ENCODE measurements around the gene CALM1.

Gene CALM1

GRCh38 chr14:90398841-90399540 is 2.2 kb downstream of the CALM1 start:
- H3K4me3 ChIP-seq (ENCODE audit: low read length in 2 of 2): peak overlapping the region; percentile 96 to 97
- no peaks in the 10 kb centered on the region for H3K9me3 ChIP-seq (ENCODE audit: control insufficient read depth in 2 of 2, low read length in 2 of 2)
- peaks cover 28 to 32% of the 10 kb centered on the region in 2 donors for H3K36me3 ChIP-seq (ENCODE audit: control insufficient read depth in 2 of 2, insufficient read depth in 2 of 2, low read length in 2 of 2)
- peak overlapping the region; percentile 80 to 84 for H3K9ac ChIP-seq (ENCODE audit: low read length in 2 of 2)
- no peaks in the 10 kb centered on the region for H3K27me3 ChIP-seq (ENCODE audit: control insufficient read depth in 1 of 2, insufficient read depth in 2 of 2, low read length in 2 of 2)
- peak overlapping the region; percentile 91 for H3K27ac ChIP-seq (ENCODE audit: low read length)
- peaks cover 42% of the 10 kb centered on the region for H3K4me1 ChIP-seq (ENCODE audit: control insufficient read depth, insufficient read depth, low read length)

GRCh38 chr14:90399541-90400444 is 3.0 kb downstream of the CALM1 start:
- H3K27ac ChIP-seq (ENCODE audit: low read length): peak overlapping the region; percentile 91
- peak overlapping the region; percentile 96 to 97 for H3K4me3 ChIP-seq (ENCODE audit: low read length in 2 of 2)
- no peaks in the 10 kb centered on the region for H3K27me3 ChIP-seq (ENCODE audit: control insufficient read depth in 1 of 2, insufficient read depth in 2 of 2, low read length in 2 of 2)
- H3K9ac ChIP-seq (ENCODE audit: low read length in 2 of 2): peak overlapping the region; percentile 80 to 84
- peaks cover 35 to 40% of the 10 kb centered on the region in 2 donors for H3K36me3 ChIP-seq (ENCODE audit: control insufficient read depth in 2 of 2, insufficient read depth in 2 of 2, low read length in 2 of 2)
- no peaks in the 10 kb centered on the region for H3K9me3 ChIP-seq (ENCODE audit: control insufficient read depth in 2 of 2, low read length in 2 of 2)
- H3K4me1 ChIP-seq (ENCODE audit: control insufficient read depth, insufficient read depth, low read length): peaks cover 44% of the 10 kb centered on the region

- peaks cover 45 to 47% of the 10 kb centered on the region in 2 donors for H3K36me3 ChIP-seq (ENCODE audit: control insufficient read depth in 2 of 2, insufficient read depth in 2 of 2, low read length in 2 of 2)
- H3K4me1 ChIP-seq (ENCODE audit: control insufficient read depth, insufficient read depth, low read length): peaks cover 52% of the 10 kb centered on the region
- H3K9me3 ChIP-seq (ENCODE audit: control insufficient read depth in 2 of 2, low read length in 2 of 2): no peaks in the 10 kb centered on the region
- no peaks in the 10 kb centered on the region for H3K27me3 ChIP-seq (ENCODE audit: control insufficient read depth in 1 of 2, insufficient read depth in 2 of 2, low read length in 2 of 2)
- peak overlapping the region; percentile 91 for H3K27ac ChIP-seq (ENCODE audit: low read length)
- H3K9ac ChIP-seq (ENCODE audit: low read length in 2 of 2): peak overlapping the region in 1 of 2 donors; percentile 80
- H3K4me3 ChIP-seq (ENCODE audit: low read length in 2 of 2): peak overlapping the region; percentile 96 to 97
Observed at GRCh38 chr14:90400904-90401561, 4.2 kb downstream of the CALM1 start.

- H3K9me3 ChIP-seq (ENCODE audit: control insufficient read depth in 2 of 2, low read length in 2 of 2): no peaks in the 10 kb centered on the region
- peak overlapping the region; percentile 91 for H3K27ac ChIP-seq (ENCODE audit: low read length)
- no peaks in the 10 kb centered on the region for H3K27me3 ChIP-seq (ENCODE audit: control insufficient read depth in 1 of 2, insufficient read depth in 2 of 2, low read length in 2 of 2)
- H3K4me1 ChIP-seq (ENCODE audit: control insufficient read depth, insufficient read depth, low read length): peaks cover 57% of the 10 kb centered on the region
- H3K4me3 ChIP-seq (ENCODE audit: low read length in 2 of 2): no peak overlapping the region
- peaks cover 47 to 48% of the 10 kb centered on the region in 2 donors for H3K36me3 ChIP-seq (ENCODE audit: control insufficient read depth in 2 of 2, insufficient read depth in 2 of 2, low read length in 2 of 2)
- H3K9ac ChIP-seq (ENCODE audit: low read length in 2 of 2): peak overlapping the region; percentile 50 to 51
Observed at GRCh38 chr14:90402016-90402415, 5.2 kb downstream of the CALM1 start.

GRCh38 chr14:90403065-90403464 is 6.2 kb downstream of the CALM1 start:
- Histone ChIP-seq H3K4me3 (ENCODE audit: low read length in 2 of 2) (peak overlapping the region in 1 of 2 donors; percentile 40), H3K9me3 (ENCODE audit: control insufficient read depth in 2 of 2, low read length in 2 of 2) (no peaks in the 10 kb centered on the region), H3K4me1 (ENCODE audit: control insufficient read depth, insufficient read depth, low read length) (peaks cover 62% of the 10 kb centered on the region), H3K27me3 (ENCODE audit: control insufficient read depth in 1 of 2, insufficient read depth in 2 of 2, low read length in 2 of 2) (no peaks in the 10 kb centered on the region), H3K9ac (ENCODE audit: low read length in 2 of 2) (peak overlapping the region; percentile 39 to 51), H3K27ac (ENCODE audit: low read length) (peak overlapping the region; percentile 91), H3K36me3 (ENCODE audit: control insufficient read depth in 2 of 2, insufficient read depth in 2 of 2, low read length in 2 of 2) (peaks cover 47 to 48% of the 10 kb centered on the region in 2 donors)

- Histone ChIP-seq H3K27me3 (ENCODE audit: control insufficient read depth in 1 of 2, insufficient read depth in 2 of 2, low read length in 2 of 2) (no peaks in the 10 kb centered on the region), H3K4me3 (ENCODE audit: low read length in 2 of 2) (no peak overlapping the region), H3K9me3 (ENCODE audit: control insufficient read depth in 2 of 2, low read length in 2 of 2) (no peaks in the 10 kb centered on the region), H3K36me3 (ENCODE audit: control insufficient read depth in 2 of 2, insufficient read depth in 2 of 2, low read length in 2 of 2) (peaks cover 47 to 48% of the 10 kb centered on the region in 2 donors), H3K27ac (ENCODE audit: low read length) (peak overlapping the region; percentile 91), H3K4me1 (ENCODE audit: control insufficient read depth, insufficient read depth, low read length) (peaks cover 77% of the 10 kb centered on the region), H3K9ac (ENCODE audit: low read length in 2 of 2) (no peak overlapping the region)
Observed at GRCh38 chr14:90405101-90405500, 8.3 kb downstream of the CALM1 start.

- peaks cover 71% of the 10 kb centered on the region for H3K4me1 ChIP-seq (ENCODE audit: control insufficient read depth, insufficient read depth, low read length)
- H3K27ac ChIP-seq (ENCODE audit: low read length): peak overlapping the region; percentile 91
- no peaks in the 10 kb centered on the region for H3K9me3 ChIP-seq (ENCODE audit: control insufficient read depth in 2 of 2, low read length in 2 of 2)
- H3K9ac ChIP-seq (ENCODE audit: low read length in 2 of 2): peak overlapping the region in 1 of 2 donors; percentile 19
- no peaks in the 10 kb centered on the region for H3K27me3 ChIP-seq (ENCODE audit: control insufficient read depth in 1 of 2, insufficient read depth in 2 of 2, low read length in 2 of 2)
- H3K36me3 ChIP-seq (ENCODE audit: control insufficient read depth in 2 of 2, insufficient read depth in 2 of 2, low read length in 2 of 2): peaks cover 47% of the 10 kb centered on the region in 2 donors
- no peak overlapping the region for H3K4me3 ChIP-seq (ENCODE audit: low read length in 2 of 2)
Observed at GRCh38 chr14:90405755-90406154, 8.9 kb downstream of the CALM1 start.

- H3K27ac ChIP-seq (ENCODE audit: low read length): peak overlapping the region; percentile 91
- H3K9me3 ChIP-seq (ENCODE audit: control insufficient read depth in 2 of 2, low read length in 2 of 2): no peaks in the 10 kb centered on the region
- H3K36me3 ChIP-seq (ENCODE audit: control insufficient read depth in 2 of 2, insufficient read depth in 2 of 2, low read length in 2 of 2): peaks cover 40 to 41% of the 10 kb centered on the region in 2 donors
- H3K27me3 ChIP-seq (ENCODE audit: control insufficient read depth in 1 of 2, insufficient read depth in 2 of 2, low read length in 2 of 2): no peaks in the 10 kb centered on the region
- H3K4me1 ChIP-seq (ENCODE audit: control insufficient read depth, insufficient read depth, low read length): peaks cover 64% of the 10 kb centered on the region
- H3K4me3 ChIP-seq (ENCODE audit: low read length in 2 of 2): no peak overlapping the region
- peak overlapping the region in 1 of 2 donors; percentile 29 for H3K9ac ChIP-seq (ENCODE audit: low read length in 2 of 2)
Observed at GRCh38 chr14:90406384-90406798, 9.6 kb downstream of the CALM1 start.

- Histone ChIP-seq H3K4me1 (ENCODE audit: control insufficient read depth, insufficient read depth, low read length) (peaks cover 56% of the 10 kb centered on the region), H3K36me3 (ENCODE audit: control insufficient read depth in 2 of 2, insufficient read depth in 2 of 2, low read length in 2 of 2) (peaks cover 32 to 33% of the 10 kb centered on the region in 2 donors), H3K27ac (ENCODE audit: low read length) (peak overlapping the region; percentile 94), H3K9me3 (ENCODE audit: control insufficient read depth in 2 of 2, low read length in 2 of 2) (no peaks in the 10 kb centered on the region), H3K9ac (ENCODE audit: low read length in 2 of 2) (no peak overlapping the region), H3K4me3 (ENCODE audit: low read length in 2 of 2) (no peak overlapping the region), H3K27me3 (ENCODE audit: control insufficient read depth in 1 of 2, insufficient read depth in 2 of 2, low read length in 2 of 2) (no peaks in the 10 kb centered on the region)
Observed at GRCh38 chr14:90407230-90407629, 10.4 kb downstream of the CALM1 start.

GRCh38 chr14:90408713-90409112 is 11.9 kb downstream of the CALM1 start:
- H3K9me3 ChIP-seq (ENCODE audit: control insufficient read depth in 2 of 2, low read length in 2 of 2): no peaks in the 10 kb centered on the region
- no peaks in the 10 kb centered on the region for H3K27me3 ChIP-seq (ENCODE audit: control insufficient read depth in 1 of 2, insufficient read depth in 2 of 2, low read length in 2 of 2)
- H3K4me3 ChIP-seq (ENCODE audit: low read length in 2 of 2): no peak overlapping the region
- peak overlapping the region; percentile 94 for H3K27ac ChIP-seq (ENCODE audit: low read length)
- peaks cover 45% of the 10 kb centered on the region for H3K4me1 ChIP-seq (ENCODE audit: control insufficient read depth, insufficient read depth, low read length)
- peaks cover 20 to 22% of the 10 kb centered on the region in 2 donors for H3K36me3 ChIP-seq (ENCODE audit: control insufficient read depth in 2 of 2, insufficient read depth in 2 of 2, low read length in 2 of 2)
- peak overlapping the region; percentile 42 to 62 for H3K9ac ChIP-seq (ENCODE audit: low read length in 2 of 2)
